Measurements from ENCODE around the gene C16orf90.

C16orf90 gene

GRCh38 chr16:3536271-3536731 lies 41.0 kb upstream of the C16orf90 start:
- Mint-ChIP-seq H3K36me3 (ENCODE audit: low read depth) (peaks cover 63% of the 10 kb centered on the region), H3K4me1 (peaks cover 41% of the 10 kb centered on the region)
- TF ChIP-seq, protein P1, sequence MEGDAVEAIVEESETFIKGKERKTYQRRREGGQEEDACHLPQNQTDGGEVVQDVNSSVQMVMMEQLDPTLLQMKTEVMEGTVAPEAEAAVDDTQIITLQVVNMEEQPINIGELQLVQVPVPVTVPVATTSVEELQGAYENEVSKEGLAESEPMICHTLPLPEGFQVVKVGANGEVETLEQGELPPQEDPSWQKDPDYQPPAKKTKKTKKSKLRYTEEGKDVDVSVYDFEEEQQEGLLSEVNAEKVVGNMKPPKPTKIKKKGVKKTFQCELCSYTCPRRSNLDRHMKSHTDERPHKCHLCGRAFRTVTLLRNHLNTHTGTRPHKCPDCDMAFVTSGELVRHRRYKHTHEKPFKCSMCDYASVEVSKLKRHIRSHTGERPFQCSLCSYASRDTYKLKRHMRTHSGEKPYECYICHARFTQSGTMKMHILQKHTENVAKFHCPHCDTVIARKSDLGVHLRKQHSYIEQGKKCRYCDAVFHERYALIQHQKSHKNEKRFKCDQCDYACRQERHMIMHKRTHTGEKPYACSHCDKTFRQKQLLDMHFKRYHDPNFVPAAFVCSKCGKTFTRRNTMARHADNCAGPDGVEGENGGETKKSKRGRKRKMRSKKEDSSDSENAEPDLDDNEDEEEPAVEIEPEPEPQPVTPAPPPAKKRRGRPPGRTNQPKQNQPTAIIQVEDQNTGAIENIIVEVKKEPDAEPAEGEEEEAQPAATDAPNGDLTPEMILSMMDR (IDR thresholded peaks at IDR 0.05; ENCODE audit: unreplicated experiment in 3 of 3), result no peak

DNA sequence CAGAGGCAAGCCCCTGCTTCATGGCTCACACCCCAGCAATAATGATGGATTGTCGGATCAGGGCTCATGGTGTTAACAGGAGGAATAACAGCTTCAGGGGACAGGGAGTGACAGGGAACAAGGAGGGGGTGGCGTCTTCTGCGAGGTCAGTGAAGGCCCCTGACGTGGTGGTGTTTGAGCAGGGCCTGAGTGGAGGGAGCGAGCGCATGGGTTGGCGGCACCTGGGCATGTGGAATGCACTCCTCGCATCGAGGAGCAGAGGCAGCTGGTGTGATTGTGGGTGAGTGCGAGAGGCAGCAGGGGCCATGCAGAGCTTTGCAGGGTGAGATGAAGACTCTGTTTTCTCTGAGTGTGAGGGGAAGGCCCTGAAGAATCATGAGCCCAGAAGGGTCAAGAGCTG lies 38.8 kb upstream of the C16orf90 start:
- H3K27me3 Mint-ChIP-seq (ENCODE audit: low read depth), result no peaks in the 10 kb centered on the region
- peaks cover 34% of the 10 kb centered on the region for H3K4me1 Mint-ChIP-seq
- peak overlapping the region; percentile 31 to 70 (median 65) for H3K27ac Mint-ChIP-seq

More at GRCh38 chr16:3536271-3536731, 41.0 kb upstream of the C16orf90 start:
- H3K27me3 Mint-ChIP-seq (ENCODE audit: low read depth), result no peaks in the 10 kb centered on the region
- peak overlapping the region; percentile 36 to 82 (median 82) for H3K27ac Mint-ChIP-seq
- no peaks in the 10 kb centered on the region for H3K9me3 Mint-ChIP-seq
- H3K4me3 Mint-ChIP-seq, result no peak overlapping the region

GRCh38 chr16:3532741-3533140 lies 37.5 kb upstream of the C16orf90 start:
- H3K27ac Mint-ChIP-seq, result no peak overlapping the region
- H3K36me3 Mint-ChIP-seq (ENCODE audit: low read depth), result peaks cover 81% of the 10 kb centered on the region
- H3K4me1 Mint-ChIP-seq, result peaks cover 32% of the 10 kb centered on the region
- TF ChIP-seq, protein P1 (IDR thresholded peaks at IDR 0.05; ENCODE audit: unreplicated experiment in 3 of 3), result no peak
- no peaks in the 10 kb centered on the region for H3K9me3 Mint-ChIP-seq
- H3K4me3 Mint-ChIP-seq, result no peak overlapping the region
- no peaks in the 10 kb centered on the region for H3K27me3 Mint-ChIP-seq (ENCODE audit: low read depth)

More for the DNA sequence above, 38.8 kb upstream of the C16orf90 start:
- H3K4me3 Mint-ChIP-seq, result no peak overlapping the region
- peaks cover 67% of the 10 kb centered on the region for H3K36me3 Mint-ChIP-seq (ENCODE audit: low read depth)
- no peaks in the 10 kb centered on the region for H3K9me3 Mint-ChIP-seq
- TF ChIP-seq, protein P1 (IDR thresholded peaks at IDR 0.05; ENCODE audit: unreplicated experiment in 3 of 3), result no peak

GRCh38 chr16:3530371-3530914 lies 35.2 kb upstream of the C16orf90 start:
- Mint-ChIP-seq H3K36me3 (ENCODE audit: low read depth) (peaks cover 88% of the 10 kb centered on the region), H3K4me3 (no peak overlapping the region), H3K27me3 (ENCODE audit: low read depth) (no peaks in the 10 kb centered on the region), H3K4me1 (peaks cover 15% of the 10 kb centered on the region), H3K9me3 (no peaks in the 10 kb centered on the region), H3K27ac (no peak overlapping the region)
- TF ChIP-seq, protein P1 (IDR thresholded peaks at IDR 0.05; ENCODE audit: unreplicated experiment in 3 of 3), result no peak

- TF ChIP-seq, protein P1 (IDR thresholded peaks at IDR 0.05; ENCODE audit: unreplicated experiment in 3 of 3), result no peak
- H3K9me3 Mint-ChIP-seq, result no peaks in the 10 kb centered on the region
- no peak overlapping the region for H3K27ac Mint-ChIP-seq
- H3K4me3 Mint-ChIP-seq, result no peak overlapping the region
- peaks cover 85% of the 10 kb centered on the region for H3K36me3 Mint-ChIP-seq (ENCODE audit: low read depth)
- H3K4me1 Mint-ChIP-seq, result peaks cover 4% of the 10 kb centered on the region
- H3K27me3 Mint-ChIP-seq (ENCODE audit: low read depth), result no peaks in the 10 kb centered on the region
Measured at GRCh38 chr16:3529175-3529574, 33.9 kb upstream of the C16orf90 start.

DNA sequence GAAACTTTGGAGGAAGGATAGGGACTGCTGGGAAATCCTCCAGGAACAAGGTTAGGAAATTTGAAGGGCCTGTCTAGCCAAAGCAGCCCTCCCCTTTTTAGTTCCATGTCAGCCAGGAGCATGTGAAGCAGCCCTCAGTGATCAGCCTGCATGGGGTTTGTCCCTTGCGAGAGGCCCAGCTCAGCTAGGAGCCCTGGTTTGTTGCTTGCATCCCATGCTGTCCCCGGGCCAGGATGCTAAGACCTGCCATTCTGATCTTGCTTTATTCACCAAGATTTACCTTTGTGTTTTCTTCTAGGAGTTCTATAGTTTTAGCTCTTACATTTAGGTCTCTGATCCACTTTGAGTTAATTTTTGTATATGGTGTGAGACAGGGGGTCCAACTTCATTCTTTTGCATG lies 33.1 kb upstream of the C16orf90 start:
- H3K27ac Mint-ChIP-seq, result no peak overlapping the region
- H3K27me3 Mint-ChIP-seq (ENCODE audit: low read depth), result no peaks in the 10 kb centered on the region
- TF ChIP-seq, protein P1 (IDR thresholded peaks at IDR 0.05; ENCODE audit: unreplicated experiment in 3 of 3), result no peak
- no peaks in the 10 kb centered on the region for H3K9me3 Mint-ChIP-seq
- H3K4me1 Mint-ChIP-seq, result no peaks in the 10 kb centered on the region
- H3K4me3 Mint-ChIP-seq, result no peak overlapping the region
- H3K36me3 Mint-ChIP-seq (ENCODE audit: low read depth), result peaks cover 85% of the 10 kb centered on the region
